ENCODE results near the gene PSG7.
A peak's percentile ranks its signal among the peaks of the same experiment; 100 is the strongest.
"Not testable (repeated sequence)": the region's sequence is repeated elsewhere in the genome, so short reads cannot be mapped to it uniquely, and the experiment has no call there.

Gene PSG7

GRCh38 chr19:42900561-42900960 lies 36.4 kb downstream of the PSG7 start:
- not testable (repeated sequence) for H3K27ac ChIP-seq

GRCh38 chr19:42899674-42900073 lies 37.3 kb downstream of the PSG7 start:
- H3K27ac ChIP-seq: not testable (repeated sequence)

- not testable (repeated sequence) for H3K27ac ChIP-seq
Observed at GRCh38 chr19:42899110-42899509, 37.9 kb downstream of the PSG7 start.

- H3K27ac ChIP-seq: not testable (repeated sequence)
Observed at GRCh38 chr19:42898656-42899055, 38.4 kb downstream of the PSG7 start.

GRCh38 chr19:42897729-42898128 lies 39.3 kb downstream of the PSG7 start:
- H3K27ac ChIP-seq: not testable (repeated sequence)

- H3K27ac ChIP-seq: not testable (repeated sequence)
Observed at GRCh38 chr19:42890446-42890845, 46.6 kb downstream of the PSG7 start.

GRCh38 chr19:42887876-42888445 lies 49.0 kb downstream of the PSG7 start:
- H3K27ac ChIP-seq: not testable (repeated sequence)

GRCh38 chr19:42882730-42883129 lies 54.3 kb downstream of the PSG7 start:
- not testable (repeated sequence) for H3K27ac ChIP-seq

GRCh38 chr19:42882010-42882409 lies 55.0 kb downstream of the PSG7 start:
- not testable (repeated sequence) for H3K27ac ChIP-seq

GRCh38 chr19:42881279-42881678 lies 55.7 kb downstream of the PSG7 start:
- TF ChIP-seq CTCF (conservative IDR thresholded peaks at IDR 0.05): peak; percentile 66
- not testable (repeated sequence) for H3K27ac ChIP-seq

GRCh38 chr19:42880621-42881020 lies 56.4 kb downstream of the PSG7 start:
- not testable (repeated sequence) for H3K27ac ChIP-seq

GRCh38 chr19:42879613-42880012 lies 57.4 kb downstream of the PSG7 start, which contains the start of gene PSG1:
TSS of gene PSG1 (minus strand) at chr19:42879713. CDS start at chr19:42879581, 132 bp downstream.
- TF ChIP-seq ZFX (IDR thresholded peaks at IDR 0.05): no peak
- no peak for TF ChIP-seq CTCF (conservative IDR thresholded peaks at IDR 0.05)
- H3K27ac ChIP-seq: no peak within 1 kb of the TSS

- H3K27ac ChIP-seq: not testable (repeated sequence)
Observed at GRCh38 chr19:42876596-42876995, 60.4 kb downstream of the PSG7 start.

- H3K27ac ChIP-seq: not testable (repeated sequence)
Observed at GRCh38 chr19:42875881-42876280, 61.1 kb downstream of the PSG7 start.

- not testable (repeated sequence) for H3K27ac ChIP-seq
Observed at GRCh38 chr19:42874901-42875813, 61.9 kb downstream of the PSG7 start.

GRCh38 chr19:42874136-42874535 lies 62.9 kb downstream of the PSG7 start:
- H3K27ac ChIP-seq: not testable (repeated sequence)
